GM12891 (cell line): ENCODE data around the gene TMEM151A.

ENCODE experiments used
- POLR2A ChIP-seq: IDR thresholded peaks from 2 replicates; pipeline ENCODE4 v1.6.1; 2011; ENCODE audit warnings: low read depth, low read length, control low read depth
- POLR2AphosphoS5 ChIP-seq: IDR thresholded peaks from 2 replicates; pipeline ENCODE4 v1.6.1; 2011; ENCODE audit warnings: low read depth, low read length, control low read depth

GRCh38 chr11:66314561-66315497 lies 23.1 kb downstream of the TMEM151A start:
- no peak for TF ChIP-seq POLR2AphosphoS5
- TF ChIP-seq POLR2A = no peak
